ENCODE results near the gene UBB.

The UBB gene

GRCh38 chr17:16352303-16352666 lies 28.6 kb upstream of the UBB start:
- TF ChIP-seq TAF1 (IDR thresholded peaks at IDR 0.05; ENCODE audit: borderline replicate concordance, insufficient read depth, low read length): no peak
- 0 out of 2 replicates have a peak, but pooled peaks have one; percentile 28 for TF ChIP-seq POLR2AphosphoS5 (IDR thresholded peaks at IDR 0.05; ENCODE audit: low read depth, low read length)

- TF ChIP-seq TAF1 (IDR thresholded peaks at IDR 0.05; ENCODE audit: borderline replicate concordance, insufficient read depth, low read length): peak; percentile 42; the same call in 1 of the 2 replicates
- TF ChIP-seq REST (IDR thresholded peaks at IDR 0.05; ENCODE audit: insufficient read depth in 1 of 2, low read depth in 2 of 2, low read length in 2 of 2): no peak; a peak in 1 of 4 replicates
- no peak for TF ChIP-seq FOXP2 (optimal IDR thresholded peaks at IDR 0.05; ENCODE audit: borderline replicate concordance, extremely low read depth, extremely low read length, insufficient read depth)
- no peak for TF ChIP-seq POLR2AphosphoS5 (IDR thresholded peaks at IDR 0.05; ENCODE audit: low read depth, low read length)
- peak; percentile 42; the same call in 1 of the 2 replicates for TF ChIP-seq SIN3A (IDR thresholded peaks at IDR 0.05; ENCODE audit: borderline replicate concordance, insufficient read depth, low read length)
Observed at GRCh38 chr17:16352667-16353316, 28.1 kb upstream of the UBB start.

- TF ChIP-seq TAF1 (IDR thresholded peaks at IDR 0.05; ENCODE audit: borderline replicate concordance, insufficient read depth, low read length) (no peak), SIN3A (IDR thresholded peaks at IDR 0.05; ENCODE audit: borderline replicate concordance, insufficient read depth, low read length) (no peak), POLR2AphosphoS5 (IDR thresholded peaks at IDR 0.05; ENCODE audit: low read depth, low read length) (no peak), FOXP2 (optimal IDR thresholded peaks at IDR 0.05; ENCODE audit: borderline replicate concordance, extremely low read depth, extremely low read length, insufficient read depth) (no peak), REST (IDR thresholded peaks at IDR 0.05; ENCODE audit: insufficient read depth in 1 of 2, low read depth in 2 of 2, low read length in 2 of 2) (peak in 1 of 2 experiments; percentile 53; a peak in 2 of 4 replicates)
Observed at GRCh38 chr17:16353317-16354174, 27.3 kb upstream of the UBB start, which contains the start of gene CENPV. Gene CENPV (minus strand): TSS chr17:16353469. CDS start chr17:16353436, 33 bp downstream.

GRCh38 chr17:16354585-16354984 lies 26.3 kb upstream of the UBB start:
- TF ChIP-seq REST (IDR thresholded peaks at IDR 0.05; ENCODE audit: insufficient read depth in 1 of 2, low read depth in 2 of 2, low read length in 2 of 2) (no peak), POLR2AphosphoS5 (IDR thresholded peaks at IDR 0.05; ENCODE audit: low read depth, low read length) (no peak), SIN3A (IDR thresholded peaks at IDR 0.05; ENCODE audit: borderline replicate concordance, insufficient read depth, low read length) (no peak), FOXP2 (optimal IDR thresholded peaks at IDR 0.05; ENCODE audit: borderline replicate concordance, extremely low read depth, extremely low read length, insufficient read depth) (no peak), TAF1 (IDR thresholded peaks at IDR 0.05; ENCODE audit: borderline replicate concordance, insufficient read depth, low read length) (no peak)

- TF ChIP-seq REST (IDR thresholded peaks at IDR 0.05; ENCODE audit: insufficient read depth in 1 of 2, low read depth in 2 of 2, low read length in 2 of 2) (no peak), FOXP2 (optimal IDR thresholded peaks at IDR 0.05; ENCODE audit: borderline replicate concordance, extremely low read depth, extremely low read length, insufficient read depth) (no peak), TAF1 (IDR thresholded peaks at IDR 0.05; ENCODE audit: borderline replicate concordance, insufficient read depth, low read length) (no peak), SIN3A (IDR thresholded peaks at IDR 0.05; ENCODE audit: borderline replicate concordance, insufficient read depth, low read length) (no peak), POLR2AphosphoS5 (IDR thresholded peaks at IDR 0.05; ENCODE audit: low read depth, low read length) (no peak)
Observed at GRCh38 chr17:16358394-16358793, 22.5 kb upstream of the UBB start.
